GM23248 (cell line): ENCODE data around the gene AKAP10.

ENCODE experiments used
- EZH2 ChIP-seq: fragments of 200-600 bp; sonication (generic); IDR thresholded peaks from 2 replicates; pipeline ENCODE4 v1.6.1; 2018; ENCODE audit warnings: antibody characterized with exemption, mild to moderate bottlenecking; ENCODE audit not compliant: insufficient read depth, poor library complexity, severe bottlenecking
- EZH2phosphoT487 ChIP-seq: fragments of 200-600 bp; sonication (generic); IDR thresholded peaks from 2 replicates; pipeline ENCODE4 v1.6.1; 2018; ENCODE audit warnings: antibody characterized with exemption, moderate library complexity, mild to moderate bottlenecking, low read depth; ENCODE audit not compliant: insufficient read depth

DNA sequence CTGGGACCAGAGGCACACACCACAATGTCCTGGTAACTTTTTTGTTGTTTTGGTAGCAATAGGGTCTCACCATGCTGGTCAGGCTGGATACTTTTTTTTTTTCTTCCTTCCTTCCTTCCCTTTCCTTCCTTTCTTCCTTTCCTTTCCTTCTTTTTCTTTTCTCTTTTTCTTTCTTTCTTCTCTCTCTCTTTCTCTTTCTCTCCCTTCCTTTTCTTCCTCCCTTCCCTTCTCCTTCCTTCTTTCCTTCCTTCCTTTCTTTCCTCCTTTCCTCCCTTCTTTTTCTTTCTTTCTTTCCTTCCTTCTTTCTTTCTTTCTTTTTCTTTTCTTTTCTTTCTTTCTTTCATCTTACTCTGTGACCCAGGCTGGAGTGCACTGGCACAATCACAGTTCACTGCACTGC is 91.5 kb downstream of the AKAP10 start:
- TF ChIP-seq EZH2 (no peak), EZH2phosphoT487 (no peak)
